H9 (cell line): ENCODE results near the gene CD7. TPM values are rescaled to one million over a fixed set of nuclear protein-coding genes. Genes with fewer than 3 reads are reported as not detected.
A peak's percentile ranks its signal among the peaks of the same experiment; 100 is the strongest.

ENCODE experiments used
- DNase-seq: peaks from one replicate; pipeline ENCODE4 v3.0.0-alpha.2; 2017
- H2AFZ ChIP-seq: one replicate; pipeline ENCODE4 v1.6.1; 2013; ENCODE audit warnings: mild to moderate bottlenecking, low read length, control low read depth, moderate library complexity
- H2AK5ac ChIP-seq: 2 replicates; pipeline ENCODE4 v1.6.1; 2013; ENCODE audit warnings: low read length, control low read depth, mixed read lengths; ENCODE audit not compliant: insufficient read length
- H2BK120ac ChIP-seq: one replicate; pipeline ENCODE4 v1.6.1; 2013; ENCODE audit warnings: low read depth, mild to moderate bottlenecking, low read length, control low read depth, inconsistent platforms; ENCODE audit not compliant: poor library complexity, severe bottlenecking
- H2BK12ac ChIP-seq: 2 replicates; pipeline ENCODE4 v1.6.1; 2013; ENCODE audit warnings: low read length, control low read depth, mixed read lengths, low read depth; ENCODE audit not compliant: insufficient read length
- H2BK15ac ChIP-seq: 2 replicates; pipeline ENCODE4 v1.6.1; 2013; ENCODE audit warnings: low read depth, low read length, control low read depth
- H2BK20ac ChIP-seq: one replicate; pipeline ENCODE4 v1.6.1; 2013; ENCODE audit warnings: low read depth, mild to moderate bottlenecking, low read length, control low read depth, inconsistent platforms; ENCODE audit not compliant: poor library complexity, severe bottlenecking
- H2BK5ac ChIP-seq: 2 replicates; pipeline ENCODE4 v1.6.1; 2013; ENCODE audit warnings: low read length, control low read depth, mixed read lengths; ENCODE audit not compliant: insufficient read length
- H3K14ac ChIP-seq: 2 replicates; pipeline ENCODE4 v1.6.1; 2013; ENCODE audit warnings: low read length, control low read depth; ENCODE audit not compliant: insufficient read depth
- H3K18ac ChIP-seq: 2 replicates; pipeline ENCODE4 v1.6.1; 2013; ENCODE audit warnings: low read depth, mild to moderate bottlenecking, mixed read lengths, low read length, control low read depth; ENCODE audit not compliant: insufficient read length
- H3K23ac ChIP-seq: 2 replicates; pipeline ENCODE4 v1.6.1; 2013; ENCODE audit warnings: low read length, control low read depth, mixed read lengths, low read depth; ENCODE audit not compliant: insufficient read length
- H3K23me2 ChIP-seq: 2 replicates; pipeline ENCODE4 v1.6.1; 2013; ENCODE audit warnings: low read depth, mild to moderate bottlenecking, mixed read lengths, low read length, control low read depth; ENCODE audit not compliant: insufficient read length, poor library complexity, severe bottlenecking
- H3K27ac ChIP-seq: 2 replicates; pipeline ENCODE4 v1.5.1; 2013; ENCODE audit warnings: low read length, control low read depth, mixed read lengths, low read depth; ENCODE audit not compliant: insufficient read length
- H3K27me3 ChIP-seq: 2 replicates; pipeline ENCODE4 v1.6.1; 2013; ENCODE audit warnings: low read length, control low read depth, inconsistent platforms; ENCODE audit not compliant: insufficient read depth
- H3K4ac ChIP-seq: 2 replicates; pipeline ENCODE4 v1.6.1; 2013; ENCODE audit warnings: low read depth, mild to moderate bottlenecking, control low read depth, inconsistent platforms, low read length, moderate library complexity
- H3K4me1 ChIP-seq: 2 replicates; pipeline ENCODE4 v1.6.1; 2013; ENCODE audit warnings: low read length, control low read depth, inconsistent platforms; ENCODE audit not compliant: insufficient read depth
- H3K4me2 ChIP-seq: 2 replicates; pipeline ENCODE4 v1.6.1; 2013; ENCODE audit warnings: low read length, control low read depth, mixed read lengths; ENCODE audit not compliant: insufficient read length, insufficient read depth
- H3K56ac ChIP-seq: 2 replicates; pipeline ENCODE4 v1.6.1; 2013; ENCODE audit warnings: low read depth, mild to moderate bottlenecking, mixed read lengths, low read length, control low read depth; ENCODE audit not compliant: insufficient read length
- H3K79me1 ChIP-seq: 2 replicates; pipeline ENCODE4 v1.6.1; 2013; ENCODE audit warnings: low read depth, mild to moderate bottlenecking, moderate library complexity, low read length, control low read depth, inconsistent platforms; ENCODE audit not compliant: insufficient read depth, poor library complexity, severe bottlenecking
- H3K79me2 ChIP-seq: 2 replicates; pipeline ENCODE4 v1.6.1; 2013; ENCODE audit warnings: low read length, control low read depth, inconsistent platforms; ENCODE audit not compliant: insufficient read depth
- H3K9ac ChIP-seq: 2 replicates; pipeline ENCODE4 v1.6.1; 2013; ENCODE audit warnings: low read length, control low read depth, mixed read lengths; ENCODE audit not compliant: insufficient read length; ENCODE audit errors: extremely low read depth
- H3K9me3 ChIP-seq: one replicate; pipeline ENCODE4 v1.6.1; 2013; ENCODE audit warnings: low read depth, low read length, inconsistent platforms; ENCODE audit not compliant: control insufficient read depth
- H3T11ph ChIP-seq: one replicate; pipeline ENCODE4 v1.6.1; 2013; ENCODE audit warnings: mild to moderate bottlenecking, low read length, control low read depth, inconsistent platforms
- H4K20me1 ChIP-seq: one replicate; pipeline ENCODE4 v1.6.1; 2013; ENCODE audit not compliant: control insufficient read depth, insufficient read length, insufficient read depth
- H4K5ac ChIP-seq: 2 replicates; pipeline ENCODE4 v1.6.1; 2013; ENCODE audit warnings: low read depth, mild to moderate bottlenecking, mixed read lengths, low read length, control low read depth; ENCODE audit not compliant: insufficient read length
- H4K8ac ChIP-seq: replicated peaks from 2 replicates; pipeline ENCODE4 v1.6.1; 2013; ENCODE audit warnings: low read length, control low read depth, mixed read lengths, low read depth; ENCODE audit not compliant: insufficient read length
- H4K91ac ChIP-seq: 2 replicates; pipeline ENCODE4 v1.6.1; 2013; ENCODE audit warnings: low read depth, mild to moderate bottlenecking, moderate library complexity, mixed read lengths, low read length, control low read depth; ENCODE audit not compliant: insufficient read length
- H3K27ac Mint-ChIP-seq, 3 experiments: 2 replicates in 2 of 3; 3 replicates in 1 of 3; pipeline ENCODE4 v1.8.0; 2020 to 2021; ENCODE audit warnings: mixed read lengths in 3 of 3, mild to moderate bottlenecking in 1 of 3, moderate library complexity in 1 of 3
- H3K27me3 Mint-ChIP-seq: 2 replicates; pipeline ENCODE4 v1.8.0; 2021; ENCODE audit warnings: low read depth, mild to moderate bottlenecking, moderate library complexity, mixed read lengths
- H3K36me3 Mint-ChIP-seq, 3 experiments: 2 replicates in 2 of 3; 3 replicates in 1 of 3; pipeline ENCODE4 v1.8.0; 2020 to 2021; ENCODE audit warnings: low read depth in 3 of 3, mixed read lengths in 3 of 3; ENCODE audit not compliant: insufficient read depth in 1 of 3
- H3K4me1 Mint-ChIP-seq, 2 experiments: 2 replicates each; pipeline ENCODE4 v1.8.0; 2020; ENCODE audit warnings: mixed read lengths in 2 of 2
- H3K4me3 Mint-ChIP-seq, 2 experiments: 2 replicates in 1 of 2; 3 replicates in 1 of 2; pipeline ENCODE4 v1.8.0; 2020 to 2021; ENCODE audit warnings: mild to moderate bottlenecking in 2 of 2, mixed read lengths in 2 of 2, moderate library complexity in 1 of 2
- H3K9me3 Mint-ChIP-seq, 2 experiments: 2 replicates in 1 of 2; 3 replicates in 1 of 2; pipeline ENCODE4 v1.8.0; 2020; ENCODE audit warnings: mild to moderate bottlenecking in 2 of 2, mixed read lengths in 2 of 2, moderate library complexity in 1 of 2
- WGBS: extraction: QIAGEN DNeasy Blood & Tissue Kit; methylation state at CpG from one replicate; pipeline ENCODE4 v1.1.7; 2013; ENCODE audit warnings: missing lambda C conversion rate, low lambda C conversion rate, mixed read lengths; ENCODE audit not compliant: insufficient read length; ENCODE audit errors: extremely low coverage; 5-methylcytosine and 5-hydroxymethylcytosine counted together
- total RNA-seq: library from RNA; stranded (reverse); gene quantifications from 2 replicates; pipeline ENCODE4 v1.2.1, GENCODE V29; 2021
- TF ChIP-seq, protein P1 (sequence below): fragments of 200-600 bp; sonication (generic); conservative IDR thresholded peaks from 3 replicates; pipeline ENCODE4 v1.8.0; 2021; ENCODE audit warnings: antibody characterized with exemption, mild to moderate bottlenecking

CD7 gene
- total RNA-seq, 1 experiment from 2014 or later, result 0.35 TPM

GRCh38 chr17:82316651-82317393 is 586 bp downstream of the CD7 start:
- Histone ChIP-seq H3T11ph (no peak overlapping the region), H3K4me2 (no peak overlapping the region), H3K9ac (no peak overlapping the region), H3K4me1 (no peaks in the 10 kb centered on the region), H2BK120ac (no peak overlapping the region), H3K14ac (no peak overlapping the region), H3K18ac (no peak overlapping the region), H2BK5ac (no peak overlapping the region), H4K91ac (no peak overlapping the region), H3K56ac (no peak overlapping the region), H3K79me1 (no peaks in the 10 kb centered on the region), H2BK20ac (no peak overlapping the region), H2BK12ac (no peak overlapping the region), H4K20me1 (peaks cover 6% of the 10 kb centered on the region), H3K9me3 (no peaks in the 10 kb centered on the region), H4K5ac (no peak overlapping the region), H3K23me2 (peaks cover 3% of the 10 kb centered on the region), H4K8ac (no peak overlapping the region), H3K23ac (no peak overlapping the region), H3K27me3 (no peaks in the 10 kb centered on the region), H2BK15ac (no peak overlapping the region), H2AK5ac (no peak overlapping the region), H3K4ac (no peak overlapping the region), H2AFZ (no peak overlapping the region), H3K79me2 (no peaks in the 10 kb centered on the region), H3K27ac (no peak overlapping the region)
- no peak for DNase-seq
- H3K4me3 Mint-ChIP-seq, result peak overlapping the region in 1 of 2 experiments; percentile 26; a peak in 1 of 5 replicates
- TF ChIP-seq, protein P1, sequence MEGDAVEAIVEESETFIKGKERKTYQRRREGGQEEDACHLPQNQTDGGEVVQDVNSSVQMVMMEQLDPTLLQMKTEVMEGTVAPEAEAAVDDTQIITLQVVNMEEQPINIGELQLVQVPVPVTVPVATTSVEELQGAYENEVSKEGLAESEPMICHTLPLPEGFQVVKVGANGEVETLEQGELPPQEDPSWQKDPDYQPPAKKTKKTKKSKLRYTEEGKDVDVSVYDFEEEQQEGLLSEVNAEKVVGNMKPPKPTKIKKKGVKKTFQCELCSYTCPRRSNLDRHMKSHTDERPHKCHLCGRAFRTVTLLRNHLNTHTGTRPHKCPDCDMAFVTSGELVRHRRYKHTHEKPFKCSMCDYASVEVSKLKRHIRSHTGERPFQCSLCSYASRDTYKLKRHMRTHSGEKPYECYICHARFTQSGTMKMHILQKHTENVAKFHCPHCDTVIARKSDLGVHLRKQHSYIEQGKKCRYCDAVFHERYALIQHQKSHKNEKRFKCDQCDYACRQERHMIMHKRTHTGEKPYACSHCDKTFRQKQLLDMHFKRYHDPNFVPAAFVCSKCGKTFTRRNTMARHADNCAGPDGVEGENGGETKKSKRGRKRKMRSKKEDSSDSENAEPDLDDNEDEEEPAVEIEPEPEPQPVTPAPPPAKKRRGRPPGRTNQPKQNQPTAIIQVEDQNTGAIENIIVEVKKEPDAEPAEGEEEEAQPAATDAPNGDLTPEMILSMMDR, result no peak
- H3K36me3 Mint-ChIP-seq, result no peaks in the 10 kb centered on the region
- WGBS, result no CpG with 5 or more reads among the region's 29 CpGs
- no peaks in the 10 kb centered on the region for H3K9me3 Mint-ChIP-seq
- peaks cover 19% of the 10 kb centered on the region for H3K27me3 Mint-ChIP-seq
- peaks cover 5 to 15% of the 10 kb centered on the region in 2 experiments for H3K4me1 Mint-ChIP-seq
- no peak overlapping the region for H3K27ac Mint-ChIP-seq
